DMS79 treated with DMSO at 0.1 percent for 48 hours (cell line): Measurements from ENCODE around the gene CNKSR3.

Experiments used
- DNase-seq: peaks from one replicate; lab custom pipeline; 2025; lab: John Stamatoyannopoulos, UW

Gene CNKSR3

GRCh38 chr6:154414021-154414813 is 96.3 kb downstream of the CNKSR3 start:
- no peak for DNase-seq

GRCh38 chr6:154412106-154412820 is 98.2 kb downstream of the CNKSR3 start:
- DNase-seq, result no peak

GRCh38 chr6:154411076-154411475 is 99.4 kb downstream of the CNKSR3 start:
- DNase-seq, result no peak

- DNase-seq, result peak; percentile 94
These were observed 99.8 kb downstream of the CNKSR3 start for GRCh38 chr6:154410619-154411072.

- no peak for DNase-seq
These were observed 101.5 kb downstream of the CNKSR3 start for GRCh38 chr6:154408891-154409500.

GRCh38 chr6:154407440-154407839 is 103.0 kb downstream of the CNKSR3 start:
- DNase-seq, result no peak

- no peak for DNase-seq
These were observed 103.6 kb downstream of the CNKSR3 start for GRCh38 chr6:154406869-154407268.

- DNase-seq, result no peak
These were observed 104.2 kb downstream of the CNKSR3 start for GRCh38 chr6:154406301-154406700.

- DNase-seq, result no peak
These were observed 105.6 kb downstream of the CNKSR3 start for GRCh38 chr6:154404791-154405400.

- DNase-seq, result peak; percentile 42
These were observed 106.7 kb downstream of the CNKSR3 start for GRCh38 chr6:154403788-154404187.

- no peak for DNase-seq
These were observed 108.3 kb downstream of the CNKSR3 start for GRCh38 chr6:154402081-154402780.

GRCh38 chr6:154399097-154399496 is 111.4 kb downstream of the CNKSR3 start:
- DNase-seq, result no peak

GRCh38 chr6:154397491-154398195 is 112.8 kb downstream of the CNKSR3 start:
- DNase-seq, result no peak

GRCh38 chr6:154395878-154396277 is 114.6 kb downstream of the CNKSR3 start:
- DNase-seq, result no peak

- no peak for DNase-seq
These were observed 115.2 kb downstream of the CNKSR3 start for GRCh38 chr6:154395316-154395715.

GRCh38 chr6:154394571-154394970 is 115.9 kb downstream of the CNKSR3 start:
- DNase-seq, result no peak

GRCh38 chr6:154390034-154390433 is 120.5 kb downstream of the CNKSR3 start:
- DNase-seq, result no peak

GRCh38 chr6:154388803-154389202 is 121.7 kb downstream of the CNKSR3 start:
- no peak for DNase-seq

GRCh38 chr6:154386848-154387717 is 123.4 kb downstream of the CNKSR3 start:
- peak; percentile 88 for DNase-seq

- no peak for DNase-seq
These were observed 126.3 kb downstream of the CNKSR3 start for GRCh38 chr6:154384191-154384590.
